ENCODE measurements around the gene MLLT10. TPM values are rescaled to one million over a fixed set of nuclear protein-coding genes. Genes with fewer than 3 reads are reported as not detected.

MLLT10 gene
- total RNA-seq, 1 experiment from 2014 or later: 60.1 TPM

GRCh38 chr10:21511946-21512572 lies 22.0 kb upstream of the MLLT10 start:
- TF ChIP-seq ELF4 (CRISPR knock-in tag; IDR thresholded peaks at IDR 0.05; ENCODE audit: low read depth) (no peak), MXD4 (CRISPR knock-in tag; IDR thresholded peaks at IDR 0.05; ENCODE audit: borderline replicate concordance) (no peak), ZNF671 (CRISPR knock-in tag; IDR thresholded peaks at IDR 0.05) (no peak), HMGA2 (CRISPR knock-in tag; IDR thresholded peaks at IDR 0.05) (no peak), E2F5 (CRISPR knock-in tag; IDR thresholded peaks at IDR 0.05) (no peak), IRF2 (CRISPR knock-in tag; IDR thresholded peaks at IDR 0.05; ENCODE audit: borderline replicate concordance, low read depth) (no peak), MYBL2 (CRISPR knock-in tag; IDR thresholded peaks at IDR 0.05) (no peak), NR2C2 (CRISPR knock-in tag; IDR thresholded peaks at IDR 0.05) (no peak), CREB1 (CRISPR knock-in tag; IDR thresholded peaks at IDR 0.05) (no peak), ARID4B (CRISPR knock-in tag; IDR thresholded peaks at IDR 0.05; ENCODE audit: borderline replicate concordance) (no peak), E2F1 (CRISPR knock-in tag; IDR thresholded peaks at IDR 0.05) (no peak)
- TF ChIP-seq, protein P1, sequence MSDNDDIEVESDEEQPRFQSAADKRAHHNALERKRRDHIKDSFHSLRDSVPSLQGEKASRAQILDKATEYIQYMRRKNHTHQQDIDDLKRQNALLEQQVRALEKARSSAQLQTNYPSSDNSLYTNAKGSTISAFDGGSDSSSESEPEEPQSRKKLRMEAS (CRISPR knock-in tag; IDR thresholded peaks at IDR 0.05): no peak
- H3K4me3 Mint-ChIP-seq: peak overlapping the region; percentile 86
- peaks cover 24% of the 10 kb centered on the region for H3K27me3 Mint-ChIP-seq (ENCODE audit: low read depth)
- no peaks in the 10 kb centered on the region for H3K9me3 Mint-ChIP-seq
- no peaks in the 10 kb centered on the region for H3K36me3 Mint-ChIP-seq
- H3K4me1 Mint-ChIP-seq: peaks cover 69% of the 10 kb centered on the region
- H3K27ac Mint-ChIP-seq: peak overlapping the region; percentile 98
- no peak for ATAC-seq
- POLR2A ChIA-PET: interaction anchor here (1.0 kb wide), 1 partner anchor 14 kb away, joined by 3 read pairs; the partner anchor contains the start of gene SKIDA1
- DNase-seq (ENCODE audit: low spot score): no peak
- CTCF ChIA-PET: no interaction called here

GRCh38 chr10:21512573-21513404 lies 21.2 kb upstream of the MLLT10 start:
- TF ChIP-seq GRHL2 (CRISPR knock-in tag; IDR thresholded peaks at IDR 0.05; ENCODE audit: insufficient replicate concordance, severe bottlenecking): no peak
- no peak for TF ChIP-seq NR1H2 (CRISPR knock-in tag; IDR thresholded peaks at IDR 0.05)
- TF ChIP-seq USF1 (CRISPR knock-in tag; IDR thresholded peaks at IDR 0.05): no peak
- TF ChIP-seq ETV6 (CRISPR knock-in tag; IDR thresholded peaks at IDR 0.05): no peak
- TF ChIP-seq ZNF121 (CRISPR knock-in tag; IDR thresholded peaks at IDR 0.05): no peak
- TF ChIP-seq CREM (CRISPR knock-in tag; IDR thresholded peaks at IDR 0.05): no peak
- H3K4me1 Mint-ChIP-seq: peaks cover 65% of the 10 kb centered on the region
- ChIA-PET POLR2A (interaction anchor here (0.6 to 2.3 kb wide), 3 partner anchors 13 to 181 kb away, joined by 3 to 10 read pairs (median 8); partner anchors contain the start of gene SKIDA1), CTCF (no interaction called here)
- DNase-seq (ENCODE audit: low spot score): no peak
- peaks cover 17% of the 10 kb centered on the region for H3K27me3 Mint-ChIP-seq (ENCODE audit: low read depth)
- H3K9me3 Mint-ChIP-seq: no peaks in the 10 kb centered on the region
- no peaks in the 10 kb centered on the region for H3K36me3 Mint-ChIP-seq
- H3K4me3 Mint-ChIP-seq: peak overlapping the region; percentile 86
- no peak for ATAC-seq
- H3K27ac Mint-ChIP-seq: peak overlapping the region; percentile 58

Measured in WTC11 (cell line).